NCI-H2107 treated with DMSO at 0.1 percent for 48 hours (cell line): Measurements from ENCODE around the gene PSMG3.

Experiments
- DNase-seq: peaks from one replicate; lab custom pipeline; 2025; ENCODE audit not compliant: unreplicated experiment; lab: John Stamatoyannopoulos, UW

The PSMG3 gene

DNA sequence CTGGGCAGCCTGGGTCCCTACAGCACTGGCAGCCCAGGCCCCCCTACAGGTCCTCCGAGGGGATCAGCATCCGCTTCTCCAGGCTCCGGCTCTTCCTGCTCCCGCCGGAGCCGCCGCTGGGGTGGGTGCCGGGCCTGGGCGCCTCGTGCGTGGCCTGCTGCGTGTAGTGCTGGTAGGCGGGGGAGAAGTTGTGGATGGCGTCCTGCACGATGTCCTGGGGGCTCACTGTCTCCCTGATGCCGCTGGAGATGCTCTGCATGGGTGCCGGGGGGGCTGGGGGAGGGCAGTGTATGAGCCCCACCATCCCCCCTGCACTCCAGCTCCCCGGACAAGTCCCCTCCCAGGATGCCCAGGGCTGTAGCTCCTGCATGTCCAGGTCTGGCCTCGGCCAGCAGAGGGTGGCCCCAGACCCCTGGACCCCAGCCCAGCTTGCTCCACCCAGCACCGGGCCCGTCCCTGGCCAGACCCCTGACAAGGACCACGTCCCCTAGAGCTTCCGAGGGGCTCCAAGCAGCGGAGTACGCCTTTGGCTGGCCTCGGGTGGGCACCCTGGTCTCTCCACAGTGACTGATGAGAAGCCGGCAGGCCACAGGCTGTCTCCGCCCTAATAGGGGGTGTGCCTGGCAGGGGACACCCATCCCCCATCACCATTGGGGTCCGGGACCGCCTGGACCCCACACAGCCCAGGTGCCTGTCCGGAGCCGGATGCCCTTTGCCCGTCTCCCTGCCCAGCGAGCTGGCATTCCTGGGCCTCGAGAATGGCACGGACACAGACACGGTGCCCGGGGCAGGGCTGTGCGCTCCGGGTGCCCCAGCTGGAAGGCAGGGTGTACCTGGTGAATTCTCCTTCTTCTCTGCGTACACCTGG is 22.7 kb downstream of the PSMG3 start:
- DNase-seq = no peak

DNA sequence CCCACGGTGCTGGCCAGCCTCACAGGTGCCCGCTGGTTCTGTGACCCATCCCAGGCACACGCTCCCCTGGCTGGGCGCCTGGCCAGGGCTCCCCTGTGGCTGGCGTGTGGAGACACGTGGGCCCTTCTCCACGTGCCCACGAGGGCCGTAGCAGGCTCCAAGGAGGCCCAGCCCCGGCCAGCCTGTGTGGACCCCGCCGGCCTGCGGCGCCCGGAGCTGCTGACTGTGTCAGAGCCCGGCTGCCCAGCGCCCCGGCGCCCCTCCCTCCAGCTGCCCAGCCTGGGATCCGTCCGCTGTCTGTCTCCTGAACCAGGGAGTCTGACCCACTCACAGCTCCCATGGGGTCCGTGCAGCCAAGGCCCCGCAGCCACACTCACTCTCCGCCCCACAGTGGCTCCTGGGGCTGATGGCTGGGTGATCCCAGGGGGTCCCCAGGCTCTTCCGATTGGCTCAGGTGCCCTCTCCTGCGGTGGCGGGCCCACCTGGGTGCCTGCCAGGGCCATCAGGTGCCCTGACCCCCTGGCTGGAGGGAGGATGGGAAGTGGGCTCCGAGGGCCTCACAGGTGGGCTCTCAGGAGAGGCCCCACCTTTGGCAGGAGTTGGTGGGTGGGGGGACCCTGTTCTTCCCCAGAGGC is 23.4 kb downstream of the PSMG3 start:
- no peak for DNase-seq

DNA sequence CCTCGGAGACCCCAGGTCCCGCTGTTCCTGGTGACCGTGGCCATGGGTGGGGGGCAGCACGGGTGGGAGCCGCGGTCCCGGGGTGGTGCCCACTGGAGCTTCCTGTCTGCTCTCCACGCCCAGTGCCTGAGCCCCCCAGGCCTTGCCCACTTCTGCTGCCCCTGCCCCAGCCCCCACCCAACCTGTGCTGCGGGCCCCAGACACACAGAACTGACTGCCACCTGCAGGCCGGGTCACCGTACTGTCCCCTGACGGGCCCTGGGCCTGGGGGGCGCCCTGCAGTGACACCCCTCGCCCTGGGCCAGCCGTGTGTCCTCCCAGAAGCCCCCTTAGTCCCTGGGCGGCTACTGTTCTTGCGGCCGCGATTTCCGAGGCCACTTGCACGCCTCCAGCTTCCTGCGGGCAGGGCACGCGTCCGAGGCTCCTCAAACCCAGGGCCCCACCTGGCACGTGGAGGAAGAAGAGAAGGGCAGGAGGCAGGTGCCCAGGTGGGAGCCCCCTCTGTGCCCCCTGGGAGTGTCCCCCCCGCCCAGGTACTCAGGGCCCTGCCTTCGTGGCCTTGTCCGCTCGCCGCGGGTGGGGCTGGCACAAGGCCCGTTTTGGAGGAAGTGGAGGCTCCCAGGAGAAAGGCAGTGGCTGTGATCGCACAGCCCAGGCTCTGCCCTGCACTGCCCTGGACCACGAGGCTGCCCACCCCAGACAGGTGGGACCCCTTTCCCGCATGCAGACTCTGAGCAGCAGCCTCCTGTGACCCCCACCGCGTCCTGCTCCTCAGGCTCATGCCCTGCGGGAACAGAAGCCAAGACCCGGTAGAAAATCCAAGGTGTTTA is 24.2 kb downstream of the PSMG3 start:
- no peak for DNase-seq

DNA sequence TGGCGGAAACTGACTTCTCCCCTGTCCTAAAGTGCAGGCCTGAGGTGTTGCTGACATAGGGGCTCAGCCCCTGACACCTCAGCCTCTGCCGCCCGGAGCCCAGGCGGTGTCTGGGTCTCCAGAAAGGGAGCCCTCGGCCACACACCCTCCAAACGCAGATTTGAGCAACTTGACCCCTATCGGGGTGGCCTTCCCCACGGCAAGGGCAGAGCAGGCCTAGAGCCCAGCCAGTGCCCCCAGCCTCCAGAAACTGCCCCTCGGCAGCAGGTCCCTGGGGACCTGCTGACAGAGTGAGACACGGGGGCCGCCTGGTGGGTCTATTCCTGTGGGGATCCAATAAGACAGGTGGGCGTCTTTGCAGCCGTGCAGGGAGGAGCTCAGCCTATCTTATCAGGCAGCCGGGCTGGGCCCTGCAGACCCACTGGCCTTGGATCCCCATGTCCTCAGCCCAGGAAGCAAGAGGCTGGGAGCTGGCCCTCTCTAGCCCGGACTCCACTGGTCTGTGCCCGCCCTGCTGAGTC is 24.9 kb downstream of the PSMG3 start:
- no peak for DNase-seq

DNA sequence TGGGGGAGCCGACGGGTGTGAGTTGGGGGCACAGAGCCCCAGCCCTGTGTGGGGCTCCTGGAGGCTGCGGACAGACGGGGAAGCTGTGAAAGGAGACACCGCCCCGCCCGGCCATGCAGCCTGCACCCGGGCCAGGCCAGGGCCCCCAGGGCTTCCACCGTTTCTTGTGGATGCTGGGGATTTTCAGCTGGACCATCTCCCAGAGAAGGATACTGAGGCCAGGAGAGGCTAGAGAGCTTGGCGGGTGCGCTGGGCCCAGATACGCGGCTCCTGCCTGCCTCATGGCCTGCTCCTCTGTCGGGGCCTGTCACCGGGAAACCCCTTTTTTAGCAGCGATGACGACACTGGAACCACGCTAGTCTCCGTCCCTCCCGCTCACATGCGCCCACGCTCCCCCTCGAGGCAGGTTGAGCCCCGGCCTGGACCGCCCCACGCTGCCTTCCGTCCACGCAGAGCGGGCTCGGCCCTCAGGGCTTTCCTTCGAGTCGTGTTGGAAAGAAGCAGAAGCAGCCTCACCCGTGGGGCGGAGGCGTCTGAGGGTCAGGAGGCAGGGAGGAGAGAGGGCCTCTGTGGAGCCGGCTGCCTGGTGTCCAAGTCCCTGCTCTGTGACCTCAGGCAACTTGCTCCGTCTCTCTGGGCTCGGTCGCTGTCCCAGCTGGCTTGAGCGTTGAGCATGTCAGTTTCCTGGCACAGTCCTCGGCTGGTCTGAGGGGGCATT is 25.5 kb downstream of the PSMG3 start:
- no peak for DNase-seq

DNA sequence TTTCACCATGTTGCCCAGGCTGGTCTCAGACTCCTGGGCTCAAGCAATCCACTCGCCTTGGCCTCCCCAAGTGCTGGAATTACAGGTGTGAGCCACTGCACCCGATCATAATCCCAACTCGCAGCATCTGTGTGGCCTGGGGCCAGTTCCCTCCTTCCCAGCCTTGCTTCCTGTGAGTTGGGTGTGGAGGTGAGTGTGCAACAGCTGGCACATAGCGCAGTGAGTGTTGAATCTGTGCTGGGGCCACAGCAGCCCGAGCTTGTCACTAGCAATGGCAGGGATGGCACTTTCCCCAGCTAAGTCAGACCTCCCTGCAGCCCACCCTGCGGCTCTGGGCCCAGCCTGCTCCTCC is 26.0 kb downstream of the PSMG3 start:
- DNase-seq = no peak

DNA sequence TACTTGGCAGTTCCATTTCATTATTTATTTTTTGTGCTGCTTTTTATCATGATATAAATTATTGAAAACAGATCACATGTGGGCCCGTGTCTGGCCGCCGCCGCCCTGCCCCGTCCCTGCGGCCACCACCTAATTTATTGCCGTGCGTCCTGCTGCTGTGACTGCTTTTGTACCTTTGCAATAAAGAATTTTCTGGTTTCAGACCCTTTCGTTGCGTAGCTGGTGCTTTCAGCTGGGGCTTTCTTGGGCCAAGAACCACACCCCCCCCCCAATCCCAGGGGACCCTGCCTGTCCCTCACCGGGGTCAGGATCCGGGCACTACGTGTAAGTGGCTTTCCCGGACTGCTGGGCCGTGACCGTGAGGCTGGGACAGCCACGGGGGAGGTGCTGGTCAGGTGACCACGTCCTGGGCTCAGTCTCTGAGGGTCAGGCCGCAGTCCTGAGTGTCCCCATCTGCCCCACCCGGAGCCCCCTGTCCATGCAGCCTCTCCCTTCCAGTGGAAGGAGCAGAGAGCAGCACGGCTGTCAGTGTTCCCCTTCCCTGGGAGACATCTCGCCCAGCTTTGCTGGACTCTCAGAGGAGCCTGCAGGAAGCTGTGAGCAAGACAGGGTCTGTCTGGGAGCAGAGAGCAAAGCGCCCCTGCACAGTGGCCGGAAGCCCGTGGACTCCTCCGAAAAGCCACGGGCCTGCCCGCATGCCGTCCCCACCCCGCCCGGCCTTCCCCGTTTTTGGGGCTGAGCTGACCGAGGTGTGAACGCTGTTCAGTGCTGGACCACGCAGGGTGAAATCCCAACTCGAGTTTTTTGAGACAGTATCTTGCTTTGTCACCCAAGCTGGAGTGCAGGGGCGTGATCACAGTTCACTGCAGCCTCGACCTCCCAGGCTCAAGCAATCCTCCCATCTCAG is 26.7 kb downstream of the PSMG3 start:
- no peak for DNase-seq

DNA sequence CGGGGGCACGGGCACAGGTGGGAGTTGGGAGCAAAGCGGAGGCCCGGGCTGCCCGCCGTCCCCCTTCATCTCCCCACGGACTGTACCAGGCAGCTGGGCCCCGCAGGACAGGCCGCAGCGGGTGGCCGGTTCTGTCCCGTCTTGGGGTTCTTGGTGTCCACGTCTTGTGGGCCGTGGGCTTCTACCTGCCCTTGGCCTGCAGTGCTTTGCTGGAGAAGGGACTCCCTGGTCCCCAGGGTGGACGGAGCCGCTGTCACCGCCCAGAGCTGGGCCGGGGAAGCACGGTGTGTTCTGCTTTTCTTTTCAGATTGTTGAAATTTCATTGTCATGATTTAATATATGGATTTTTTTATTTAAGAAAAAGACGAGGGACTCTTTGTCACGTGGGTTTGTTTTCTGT is 27.5 kb downstream of the PSMG3 start:
- no peak for DNase-seq

DNA sequence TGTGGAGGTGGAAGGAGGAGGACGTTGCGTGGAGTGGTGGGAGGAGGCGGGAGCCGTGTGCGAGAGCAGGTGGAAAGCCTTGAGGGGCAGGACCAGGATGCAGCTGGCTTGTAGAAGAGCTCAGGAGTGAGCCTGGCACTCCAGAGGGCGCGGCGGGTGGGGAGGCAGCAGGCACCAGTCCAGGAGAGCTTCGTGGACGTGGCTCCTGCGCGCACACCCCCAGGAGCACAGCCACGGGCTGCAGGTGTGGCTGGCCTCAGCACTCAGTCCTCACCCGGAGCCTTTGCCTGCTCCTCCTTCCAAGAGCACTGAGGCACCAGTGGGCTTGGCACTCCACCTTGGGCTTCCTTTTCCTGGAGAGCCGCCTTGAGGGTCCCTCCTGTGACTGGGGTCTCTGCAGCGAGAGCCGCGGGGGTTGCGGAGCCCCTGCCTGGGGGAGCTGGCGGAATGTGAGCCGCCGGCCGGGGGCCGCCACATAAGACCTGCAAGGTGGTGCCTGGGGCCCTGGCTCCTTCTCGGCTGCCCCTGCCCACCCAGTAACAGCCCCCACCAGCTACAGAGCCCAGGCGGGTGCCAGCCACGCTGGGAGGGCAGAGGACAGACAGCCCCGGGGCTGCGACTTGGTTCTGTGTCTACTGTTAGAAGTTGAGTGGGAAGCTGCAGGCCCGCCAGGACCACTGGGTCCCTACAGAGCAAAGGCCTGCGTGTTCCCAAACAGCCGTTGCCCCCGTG is 28.2 kb downstream of the PSMG3 start:
- DNase-seq = no peak

DNA sequence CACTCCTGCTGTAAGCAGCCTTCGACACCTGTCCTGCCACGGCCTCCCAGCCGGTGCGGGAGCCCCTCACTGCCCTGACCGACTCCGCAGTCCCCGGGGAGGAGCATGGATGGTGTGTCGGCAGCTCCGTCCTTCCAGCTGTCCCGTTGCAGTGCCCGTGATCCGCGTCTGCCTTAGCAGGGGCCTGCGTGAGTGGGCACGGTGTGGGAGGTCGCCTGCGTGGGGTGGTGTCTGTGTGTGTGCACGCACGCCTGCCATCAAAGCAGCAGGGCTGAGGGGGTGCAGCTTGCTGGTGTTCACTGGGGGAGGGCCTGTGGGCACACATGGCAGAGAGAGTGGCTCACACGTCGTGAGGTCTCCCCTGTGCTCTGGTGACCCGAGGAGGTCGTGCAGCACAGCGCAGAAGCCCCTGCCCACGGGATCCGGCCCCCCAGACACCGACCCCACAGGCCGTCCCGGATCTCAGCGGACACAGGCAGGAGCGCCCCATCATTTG is 29.0 kb downstream of the PSMG3 start:
- no peak for DNase-seq

DNA sequence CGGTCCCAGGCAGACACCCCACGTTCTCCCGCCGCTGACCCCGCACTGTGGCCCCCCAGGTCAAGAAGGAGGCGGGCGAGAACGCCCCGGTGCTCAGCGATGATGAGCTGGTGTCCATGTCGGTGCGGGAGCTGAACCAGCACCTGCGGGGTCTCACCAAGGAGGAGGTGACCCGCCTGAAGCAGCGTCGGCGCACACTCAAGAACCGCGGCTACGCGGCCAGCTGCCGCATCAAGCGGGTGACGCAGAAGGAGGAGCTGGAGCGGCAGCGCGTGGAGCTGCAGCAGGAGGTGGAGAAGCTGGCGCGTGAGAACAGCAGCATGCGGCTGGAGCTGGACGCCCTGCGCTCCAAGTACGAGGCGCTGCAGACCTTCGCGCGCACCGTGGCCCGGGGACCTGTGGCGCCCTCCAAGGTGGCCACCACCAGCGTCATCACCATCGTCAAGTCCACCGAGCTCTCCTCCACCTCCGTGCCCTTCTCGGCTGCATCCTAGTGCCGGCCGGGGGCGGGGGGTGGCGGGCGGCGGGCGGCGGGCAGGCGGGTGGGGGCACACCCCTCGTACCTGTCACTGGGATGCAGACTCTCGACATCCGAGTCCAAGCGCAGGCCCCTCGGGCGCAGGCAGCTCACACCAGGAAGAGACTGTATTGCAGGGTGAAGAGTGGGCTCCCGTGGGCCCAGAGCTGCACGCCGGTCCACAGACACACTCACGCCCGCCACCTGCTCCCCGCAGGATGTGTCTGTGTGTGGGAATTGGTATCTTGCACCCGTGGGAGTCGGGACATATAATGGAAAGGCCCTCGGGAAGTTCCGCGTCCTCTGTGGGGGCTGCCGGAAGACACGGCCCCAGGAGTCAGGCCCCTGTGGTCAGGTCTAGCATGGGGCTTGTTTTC is 29.7 kb downstream of the PSMG3 start:
- DNase-seq = no peak

DNA sequence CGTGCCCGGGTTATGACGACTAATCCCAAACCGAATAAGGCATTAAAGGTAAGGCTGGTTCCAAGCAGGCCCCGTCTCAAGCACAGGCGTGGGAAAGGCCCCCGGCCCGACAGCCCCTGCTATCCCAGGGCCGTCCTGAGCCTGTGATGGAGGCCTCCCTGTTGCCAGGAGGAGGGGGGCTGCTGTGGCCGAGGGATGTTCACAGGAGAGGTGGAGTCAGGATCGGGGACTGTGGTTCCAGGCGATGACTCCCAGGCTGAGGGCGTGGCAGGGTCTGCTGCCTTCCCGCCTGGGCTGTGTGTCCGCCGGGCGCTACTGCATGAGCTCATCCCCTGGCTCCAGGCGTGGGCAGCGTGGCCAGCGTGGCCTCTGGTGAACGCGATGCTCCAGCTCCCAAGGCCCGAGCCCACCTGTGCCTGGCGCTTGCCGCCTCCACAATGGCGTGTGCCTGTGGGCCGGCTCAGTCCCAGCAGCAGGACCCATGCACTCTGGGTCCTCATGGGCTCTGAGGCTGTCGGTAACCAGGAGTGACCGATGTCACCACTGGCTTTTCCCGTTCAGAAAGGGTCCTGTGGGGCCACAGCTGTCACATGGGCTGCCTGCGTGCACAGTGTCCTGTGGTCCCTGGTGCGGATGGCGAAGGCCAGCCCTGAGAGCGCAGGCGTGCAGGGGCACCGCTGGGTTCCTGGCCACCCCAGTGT is 30.5 kb downstream of the PSMG3 start:
- DNase-seq = no peak

DNA sequence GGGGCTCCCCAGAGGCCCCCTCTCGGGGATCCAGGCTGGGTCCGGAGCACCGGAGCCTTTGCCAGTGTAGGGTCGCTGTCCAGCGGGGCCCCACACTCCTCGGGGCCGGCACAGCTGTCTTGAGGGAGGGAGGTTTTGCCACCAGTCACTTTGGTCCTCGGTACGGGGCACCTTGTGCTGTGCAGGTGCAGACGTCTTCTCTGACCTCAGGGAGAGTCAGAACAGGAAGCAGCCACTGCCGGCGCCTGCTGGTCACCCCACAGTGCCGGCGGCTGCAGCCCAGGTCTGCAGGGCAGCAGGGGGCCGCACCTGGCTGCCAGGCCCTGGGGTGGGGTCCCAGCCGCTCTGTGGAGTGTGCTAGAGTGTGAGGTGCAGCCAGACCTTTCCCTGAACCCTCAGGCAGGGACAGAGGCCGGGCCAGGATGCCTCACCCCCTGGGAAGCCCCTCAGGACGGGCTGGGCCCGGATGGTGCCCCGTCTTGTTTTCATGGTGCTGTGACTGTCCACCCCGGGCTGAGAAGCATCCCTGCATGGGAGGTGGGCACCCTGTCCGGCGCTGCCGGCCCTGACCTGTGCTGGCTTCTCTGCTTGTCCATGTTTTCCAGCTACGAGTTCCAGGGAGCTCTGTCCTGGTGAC is 31.2 kb downstream of the PSMG3 start:
- DNase-seq = no peak

DNA sequence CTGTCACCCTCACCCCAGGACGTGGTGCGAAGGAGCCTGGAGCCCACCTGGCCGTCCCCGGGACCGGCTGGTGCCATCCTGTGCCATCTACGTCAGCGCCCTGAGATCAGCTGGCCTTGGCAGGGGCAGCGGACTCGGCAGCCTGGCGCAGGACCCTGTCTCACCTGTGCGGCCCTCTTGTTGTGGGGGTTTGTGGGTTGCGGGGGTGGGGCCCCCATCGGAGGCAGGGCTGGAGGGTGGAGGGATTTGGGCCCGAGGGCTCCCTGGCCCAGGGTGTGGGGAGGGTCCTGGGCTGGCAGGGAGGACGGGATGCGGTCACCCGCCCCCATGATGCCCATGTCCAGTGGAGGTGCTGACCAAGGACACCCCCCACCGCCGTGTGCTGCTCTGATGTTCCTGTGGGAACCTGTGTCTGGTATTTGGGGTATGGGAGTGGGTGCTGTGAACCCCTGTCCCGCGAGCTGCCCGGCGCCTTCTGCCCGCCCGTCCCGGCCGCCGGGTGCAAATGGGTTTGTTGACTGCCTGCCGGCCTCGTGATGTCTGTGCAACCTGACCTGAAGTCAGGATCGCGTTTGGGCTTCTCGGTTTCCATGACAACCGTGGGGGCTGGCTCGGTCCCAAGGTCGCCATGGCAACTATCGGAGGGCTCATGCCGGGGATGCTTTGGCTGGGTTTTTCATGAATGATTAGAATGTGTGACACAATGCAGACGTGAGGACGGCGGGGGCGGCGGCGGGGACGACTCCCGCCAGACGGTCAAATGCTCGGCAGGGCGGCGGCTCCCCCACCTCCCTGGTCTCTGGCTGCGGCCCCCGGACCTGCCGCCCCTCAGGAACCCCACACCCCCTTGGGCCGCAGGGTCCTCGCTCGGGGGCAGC is 32.1 kb downstream of the PSMG3 start:
- DNase-seq = no peak

DNA sequence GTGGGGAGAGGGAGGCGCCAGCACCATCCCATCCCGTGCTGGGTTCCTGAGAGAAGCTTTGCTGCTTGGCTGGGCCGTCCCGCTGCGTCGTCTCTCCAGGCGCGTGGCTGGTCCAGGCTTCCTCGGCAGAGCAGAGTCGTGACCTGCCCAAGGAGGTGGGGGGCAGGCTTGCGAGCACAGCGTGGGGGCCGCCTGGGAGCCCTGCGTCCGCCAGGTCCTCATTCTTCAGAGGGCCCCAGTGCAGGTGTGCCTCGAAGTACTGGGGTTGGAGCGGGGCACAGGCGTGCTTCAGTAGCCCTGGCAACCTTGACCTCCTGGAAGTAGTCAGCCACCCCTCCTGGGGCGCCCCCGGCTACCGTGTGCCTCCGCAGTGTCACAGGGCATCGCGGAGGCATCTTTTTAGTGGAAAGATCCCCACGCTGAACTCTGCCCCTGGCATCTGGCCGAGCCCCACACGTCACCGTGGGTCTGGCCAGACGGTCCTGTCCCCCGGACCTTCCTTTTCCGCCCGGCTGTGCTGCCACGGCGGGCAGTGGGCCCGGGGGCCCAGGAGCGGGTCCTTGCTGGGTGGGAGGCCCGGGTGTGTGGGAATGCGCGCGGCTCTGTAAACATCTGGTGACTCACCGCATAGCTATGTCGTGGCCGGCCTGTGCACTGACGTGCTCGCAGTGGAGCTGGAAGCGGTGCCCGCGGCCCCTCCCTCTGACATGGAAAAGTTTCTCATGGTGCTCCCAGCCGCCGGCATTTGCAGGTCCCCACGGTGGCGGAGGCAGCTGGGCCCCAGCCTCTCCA is 32.9 kb downstream of the PSMG3 start:
- no peak for DNase-seq

DNA sequence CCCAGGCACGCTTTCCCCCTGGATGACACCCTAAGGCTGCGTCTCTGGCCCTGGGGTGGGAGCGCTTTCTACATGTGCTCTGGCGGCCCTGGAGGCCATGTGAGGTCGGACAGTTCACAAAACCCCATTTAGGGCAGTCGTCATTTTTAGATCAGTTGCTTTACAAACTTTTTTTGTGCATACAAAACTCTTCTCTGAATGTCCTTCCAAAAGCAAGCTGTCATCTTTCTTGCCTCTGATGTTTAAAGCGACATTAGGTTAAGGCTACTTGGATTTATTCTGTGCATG is 33.4 kb downstream of the PSMG3 start:
- DNase-seq = no peak
